A673 (cell line): ENCODE data around the gene AGBL4.

Experiments used
- CTCF ChIP-seq: fragments of 300-800, 200-600 bp; sonication (generic); conservative IDR thresholded peaks from 2 replicates; pipeline ENCODE4 v1.5.1; 2017; ENCODE audit warnings: low read depth, mild to moderate bottlenecking, antibody characterized with exemption, low read length, moderate library complexity, mixed read lengths
- EZH2 ChIP-seq: fragments of 200-600 bp; sonication (generic); IDR thresholded peaks from 2 replicates; pipeline ENCODE4 v1.6.1; 2017; ENCODE audit warnings: borderline replicate concordance, low read depth, mild to moderate bottlenecking, mixed read lengths, antibody characterized with exemption, low read length; ENCODE audit not compliant: poor library complexity, severe bottlenecking

GRCh38 chr1:48680411-48681035 is 1343.2 kb downstream of the AGBL4 start:
- no peak for TF ChIP-seq CTCF
- no peak for TF ChIP-seq EZH2
